Ectodermal cell (in vitro differentiated cells): ENCODE results near the gene FBXL14.

Experiments
- H3K27ac ChIP-seq: 2 replicates; pipeline ENCODE4 v1.7.0; 2013; ENCODE audit warnings: mild to moderate bottlenecking, low read depth, low read length; ENCODE audit not compliant: insufficient read depth, poor library complexity, severe bottlenecking
- H3K27me3 ChIP-seq: 2 replicates; pipeline ENCODE4 v1.7.0; 2013; ENCODE audit warnings: mild to moderate bottlenecking, low read length; ENCODE audit not compliant: insufficient read depth, control insufficient read depth, poor library complexity, severe bottlenecking
- H3K36me3 ChIP-seq: one replicate; pipeline ENCODE4 v1.7.0; 2013; ENCODE audit warnings: low read length; ENCODE audit not compliant: control insufficient read depth, insufficient read depth
- H3K4me1 ChIP-seq: one replicate; pipeline ENCODE4 v1.7.0; 2013; ENCODE audit warnings: low read length; ENCODE audit not compliant: control insufficient read depth, insufficient read depth
- H3K4me3 ChIP-seq: 2 replicates; pipeline ENCODE4 v1.7.0; 2013; ENCODE audit warnings: low read depth, low read length, control low read depth; ENCODE audit not compliant: insufficient read depth
- H3K9me3 ChIP-seq: 2 replicates; pipeline ENCODE4 v1.7.0; 2013; ENCODE audit warnings: mild to moderate bottlenecking, low read length, moderate library complexity; ENCODE audit not compliant: control insufficient read depth
- WGBS, 2 experiments: methylation state at CpG; one replicate each; pipeline ENCODE4 v1.1.7; 2013; ENCODE audit warnings: missing lambda C conversion rate in 2 of 2; 5-methylcytosine and 5-hydroxymethylcytosine counted together

The FBXL14 gene

GRCh38 chr12:1553987-1554982 lies 40.1 kb downstream of the FBXL14 start:
- no peak overlapping the region for H3K4me3 ChIP-seq
- no peaks in the 10 kb centered on the region for H3K27me3 ChIP-seq
- 88% methylated on average over 14 of the region's 14 CpGs for WGBS, 2 experiments
- no peaks in the 10 kb centered on the region for H3K9me3 ChIP-seq
- peaks cover 2% of the 10 kb centered on the region for H3K4me1 ChIP-seq
- no peak overlapping the region for H3K27ac ChIP-seq
- H3K36me3 ChIP-seq: no peaks in the 10 kb centered on the region

DNA sequence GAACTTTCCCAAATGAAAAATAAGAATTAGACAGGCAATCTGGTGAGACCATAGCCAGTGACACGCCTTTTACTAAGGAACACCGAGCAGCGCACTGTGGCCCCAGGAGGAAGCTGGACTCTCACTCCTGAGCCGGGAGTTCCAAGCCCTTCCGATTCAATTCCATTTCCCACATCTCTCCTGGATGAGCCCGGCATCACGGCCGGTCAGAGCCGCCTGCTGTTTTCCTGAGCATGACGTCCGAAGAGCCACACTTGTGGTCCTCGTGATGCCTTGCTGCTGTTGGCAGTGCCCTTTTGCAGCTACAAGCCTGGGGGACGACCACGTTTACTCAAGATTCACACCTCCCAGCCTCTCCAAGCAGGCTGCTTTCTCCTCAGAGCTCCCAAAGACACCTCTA lies 40.8 kb downstream of the FBXL14 start:
- Histone ChIP-seq H3K4me1 (no peaks in the 10 kb centered on the region), H3K4me3 (no peak overlapping the region), H3K27me3 (no peaks in the 10 kb centered on the region), H3K27ac (no peak overlapping the region), H3K9me3 (no peaks in the 10 kb centered on the region), H3K36me3 (no peaks in the 10 kb centered on the region)
- WGBS, 2 experiments: 90 to 92% methylated on average over 14 of the region's 14 CpGs

DNA sequence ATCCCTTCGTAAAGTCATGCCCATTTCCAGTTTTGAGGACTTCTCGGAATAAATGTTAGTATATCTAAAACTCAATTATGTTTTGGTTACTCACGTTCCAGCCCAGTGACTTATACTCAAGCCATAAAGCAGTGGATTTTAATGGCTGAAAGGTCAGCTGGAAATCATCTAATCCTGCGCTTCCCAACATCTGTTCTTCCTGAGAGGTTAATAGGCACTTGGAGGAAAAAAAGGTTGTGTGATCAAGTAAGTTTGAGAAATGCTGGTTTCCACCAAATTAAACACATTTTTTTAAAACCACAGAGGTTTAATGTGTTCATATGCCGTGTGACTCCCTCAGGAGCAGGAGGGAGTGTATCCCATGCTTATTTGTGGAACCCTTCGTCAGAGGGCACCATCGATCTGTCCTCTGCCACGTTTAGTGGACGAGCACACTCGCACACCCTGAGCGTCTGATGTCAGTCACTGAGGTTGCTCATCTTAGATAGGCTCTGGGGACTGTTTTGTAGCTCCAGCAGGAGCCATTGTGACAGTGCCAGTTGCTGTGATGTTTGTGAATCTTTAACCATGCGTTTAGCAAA lies 41.4 kb downstream of the FBXL14 start:
- Histone ChIP-seq H3K27ac (no peak overlapping the region), H3K4me3 (no peak overlapping the region), H3K9me3 (no peaks in the 10 kb centered on the region), H3K27me3 (no peaks in the 10 kb centered on the region), H3K4me1 (no peaks in the 10 kb centered on the region), H3K36me3 (no peaks in the 10 kb centered on the region)
- WGBS, 2 experiments: 94 to 98% methylated on average over 12 of the region's 12 CpGs

GRCh38 chr12:1552171-1552570 lies 42.2 kb downstream of the FBXL14 start:
- Histone ChIP-seq H3K27ac (no peak overlapping the region), H3K27me3 (no peaks in the 10 kb centered on the region), H3K4me3 (no peak overlapping the region), H3K9me3 (no peaks in the 10 kb centered on the region), H3K36me3 (no peaks in the 10 kb centered on the region), H3K4me1 (no peaks in the 10 kb centered on the region)
- WGBS, 2 experiments: 91 to 96% methylated on average over 2 of the region's 2 CpGs

- 94 to 98% methylated on average over 6 of the region's 6 CpGs for WGBS, 2 experiments
- H3K27ac ChIP-seq: no peak overlapping the region
Measured at GRCh38 chr12:1551496-1551895, 42.9 kb downstream of the FBXL14 start.

GRCh38 chr12:1546931-1547640 lies 47.3 kb downstream of the FBXL14 start:
- H3K4me3 ChIP-seq: no peak overlapping the region
- H3K27ac ChIP-seq: no peak overlapping the region

More at GRCh38 chr12:1551496-1551895, 42.9 kb downstream of the FBXL14 start:
- no peaks in the 10 kb centered on the region for H3K9me3 ChIP-seq
- no peaks in the 10 kb centered on the region for H3K27me3 ChIP-seq
- no peaks in the 10 kb centered on the region for H3K4me1 ChIP-seq
- H3K36me3 ChIP-seq: no peaks in the 10 kb centered on the region
- H3K4me3 ChIP-seq: no peak overlapping the region

GRCh38 chr12:1544996-1545700 lies 49.2 kb downstream of the FBXL14 start:
- H3K4me3 ChIP-seq: no peak overlapping the region
- H3K27me3 ChIP-seq: no peaks in the 10 kb centered on the region
- no peaks in the 10 kb centered on the region for H3K4me1 ChIP-seq
- H3K9me3 ChIP-seq: no peaks in the 10 kb centered on the region
- H3K36me3 ChIP-seq: no peaks in the 10 kb centered on the region
- WGBS, 2 experiments: 78 to 81% methylated on average over 6 to 7 of the region's 7 CpGs
- no peak overlapping the region for H3K27ac ChIP-seq

More at GRCh38 chr12:1546931-1547640, 47.3 kb downstream of the FBXL14 start:
- WGBS, 2 experiments: 82 to 88% methylated on average over 19 of the region's 19 CpGs
- Histone ChIP-seq H3K36me3 (no peaks in the 10 kb centered on the region), H3K9me3 (no peaks in the 10 kb centered on the region), H3K4me1 (no peaks in the 10 kb centered on the region), H3K27me3 (no peaks in the 10 kb centered on the region)

- no peaks in the 10 kb centered on the region for H3K9me3 ChIP-seq
Measured at GRCh38 chr12:1542599-1542998, 51.8 kb downstream of the FBXL14 start.

DNA sequence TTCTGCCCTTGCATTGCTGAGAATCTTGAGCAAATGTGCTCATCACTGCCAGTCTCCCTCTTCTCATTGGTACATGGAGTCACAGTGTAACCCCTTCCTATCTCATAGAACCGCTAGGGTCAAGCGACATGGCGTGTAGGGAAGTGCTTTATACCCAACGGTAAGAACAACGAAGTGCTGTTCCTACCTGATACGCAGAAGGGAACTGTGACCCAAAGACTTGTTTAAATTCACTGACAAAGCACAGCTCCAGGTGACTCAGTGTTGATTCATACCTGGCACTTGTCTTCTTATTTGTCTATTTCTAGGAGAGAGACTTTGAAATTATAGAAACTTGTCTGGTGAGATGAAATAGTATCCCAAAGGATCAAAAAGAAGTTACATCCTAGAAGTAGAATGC lies 53.7 kb downstream of the FBXL14 start:
- no peaks in the 10 kb centered on the region for H3K4me1 ChIP-seq

More at GRCh38 chr12:1542599-1542998, 51.8 kb downstream of the FBXL14 start:
- no peaks in the 10 kb centered on the region for H3K36me3 ChIP-seq
- no peaks in the 10 kb centered on the region for H3K4me1 ChIP-seq
- H3K4me3 ChIP-seq: no peak overlapping the region
- no peak overlapping the region for H3K27ac ChIP-seq
- H3K27me3 ChIP-seq: no peaks in the 10 kb centered on the region
- WGBS, 2 experiments: 94 to 96% methylated on average over 6 to 7 of the region's 7 CpGs

More for the DNA sequence above, 53.7 kb downstream of the FBXL14 start:
- H3K36me3 ChIP-seq: no peaks in the 10 kb centered on the region
- no peak overlapping the region for H3K4me3 ChIP-seq
- H3K9me3 ChIP-seq: no peaks in the 10 kb centered on the region
- H3K27me3 ChIP-seq: no peaks in the 10 kb centered on the region
- WGBS, 2 experiments: 95% methylated on average over 6 of the region's 6 CpGs
- H3K27ac ChIP-seq: no peak overlapping the region
